ENCODE data around the gene TOP2A.

TOP2A gene

DNA sequence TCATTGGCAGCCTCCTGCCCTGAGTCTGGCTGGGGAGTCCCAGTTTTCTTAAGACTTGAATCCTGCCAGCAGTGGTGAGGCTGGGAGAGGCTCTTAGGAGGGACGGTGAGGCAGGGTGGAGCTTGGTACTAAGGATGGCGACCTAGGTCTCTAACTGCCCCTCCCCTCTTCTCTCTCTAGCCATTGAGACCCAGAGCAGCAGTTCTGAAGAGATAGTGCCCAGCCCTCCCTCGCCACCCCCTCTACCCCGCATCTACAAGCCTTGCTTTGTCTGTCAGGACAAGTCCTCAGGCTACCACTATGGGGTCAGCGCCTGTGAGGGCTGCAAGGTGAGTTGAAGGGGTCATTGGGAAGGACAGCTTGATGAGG, 69.6 kb downstream of the TOP2A start:
- ChIA-PET CTCF (interaction anchor here (1.2 to 20.0 kb wide), 5 partner anchors 10 to 185 kb away, joined by 3 to 604 read pairs (median 5); partner anchors contain the start of gene RARA), POLR2A (no interaction called here)
- no peak for DNase-seq (ENCODE audit: extremely low spot score)
- no peak for TF ChIP-seq CTCF (IDR thresholded peaks at IDR 0.05; ENCODE audit: control extremely low read depth, extremely low read depth, low read depth, missing control alignments)

DNA sequence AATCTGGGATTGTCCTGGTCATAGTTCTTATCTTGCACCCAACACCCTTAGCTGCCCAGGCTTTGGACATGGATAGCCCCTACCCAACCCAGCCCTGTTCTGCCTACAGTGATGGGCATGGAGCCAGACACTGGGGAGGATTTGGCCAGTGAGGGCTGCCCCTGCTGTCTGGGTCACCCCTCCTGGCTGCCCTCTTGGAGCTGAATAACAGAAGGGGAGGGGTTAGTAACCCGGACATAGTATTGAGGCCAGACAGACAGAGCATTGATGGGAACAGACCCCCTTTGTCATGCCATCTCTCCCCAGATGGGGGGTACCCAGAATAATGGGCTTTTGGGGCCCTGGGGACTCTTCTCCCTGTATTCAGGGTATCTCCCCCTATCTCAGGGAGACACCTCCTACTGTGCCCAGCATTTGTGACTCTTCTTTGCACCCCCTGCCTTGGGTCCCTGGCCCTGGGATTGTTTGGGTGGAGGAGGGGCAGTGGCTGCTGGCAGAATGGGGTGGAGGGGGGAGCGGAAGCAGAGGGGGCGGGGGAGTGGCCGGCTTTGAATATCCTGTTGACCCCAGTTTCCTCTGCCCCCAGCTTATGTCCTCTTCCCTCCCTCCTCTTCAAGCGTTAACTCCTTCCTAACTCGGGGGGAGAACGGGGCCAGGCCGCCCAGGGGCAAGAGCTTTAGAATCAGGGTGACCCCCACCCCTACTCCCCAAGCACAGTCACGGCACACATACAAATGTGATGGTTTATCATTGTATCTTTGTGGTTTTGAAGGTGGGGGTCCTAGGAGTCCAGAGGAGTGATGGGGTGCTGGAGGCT, 70.2 kb downstream of the TOP2A start:
- CTCF ChIA-PET, result interaction anchor here (1.2 to 20.0 kb wide), 6 partner anchors 7 to 186 kb away, joined by 3 to 604 read pairs (median 6); partner anchors contain the start of gene RARA
- POLR2A ChIA-PET, result no interaction called here
- TF ChIP-seq CTCF (IDR thresholded peaks at IDR 0.05; ENCODE audit: control extremely low read depth, extremely low read depth, low read depth, missing control alignments), result no peak
- DNase-seq (ENCODE audit: extremely low spot score), result no peak

- CTCF ChIA-PET, result interaction anchor here (1.2 to 20.0 kb wide), 4 partner anchors 8 to 187 kb away, joined by 3 to 604 read pairs (median 26); partner anchors contain the start of gene RARA
- no peak for TF ChIP-seq CTCF (IDR thresholded peaks at IDR 0.05; ENCODE audit: control extremely low read depth, extremely low read depth, low read depth, missing control alignments)
- no peak for DNase-seq (ENCODE audit: extremely low spot score)
- POLR2A ChIA-PET, result no interaction called here
Measured at GRCh38 chr17:40346765-40347158, 70.9 kb downstream of the TOP2A start.

- no peak for DNase-seq (ENCODE audit: extremely low spot score)
- ChIA-PET CTCF (interaction anchor here (1.0 to 4.9 kb wide), 6 partner anchors 9 to 201 kb away, joined by 3 to 46 read pairs (median 6); no protein-coding TSS in a partner anchor), POLR2A (interaction anchor here (0.6 kb wide), 1 partner anchor 23 kb away, joined by 3 read pairs; no protein-coding TSS in a partner anchor)
Measured at GRCh38 chr17:40345994-40346764, 71.5 kb downstream of the TOP2A start.

DNA sequence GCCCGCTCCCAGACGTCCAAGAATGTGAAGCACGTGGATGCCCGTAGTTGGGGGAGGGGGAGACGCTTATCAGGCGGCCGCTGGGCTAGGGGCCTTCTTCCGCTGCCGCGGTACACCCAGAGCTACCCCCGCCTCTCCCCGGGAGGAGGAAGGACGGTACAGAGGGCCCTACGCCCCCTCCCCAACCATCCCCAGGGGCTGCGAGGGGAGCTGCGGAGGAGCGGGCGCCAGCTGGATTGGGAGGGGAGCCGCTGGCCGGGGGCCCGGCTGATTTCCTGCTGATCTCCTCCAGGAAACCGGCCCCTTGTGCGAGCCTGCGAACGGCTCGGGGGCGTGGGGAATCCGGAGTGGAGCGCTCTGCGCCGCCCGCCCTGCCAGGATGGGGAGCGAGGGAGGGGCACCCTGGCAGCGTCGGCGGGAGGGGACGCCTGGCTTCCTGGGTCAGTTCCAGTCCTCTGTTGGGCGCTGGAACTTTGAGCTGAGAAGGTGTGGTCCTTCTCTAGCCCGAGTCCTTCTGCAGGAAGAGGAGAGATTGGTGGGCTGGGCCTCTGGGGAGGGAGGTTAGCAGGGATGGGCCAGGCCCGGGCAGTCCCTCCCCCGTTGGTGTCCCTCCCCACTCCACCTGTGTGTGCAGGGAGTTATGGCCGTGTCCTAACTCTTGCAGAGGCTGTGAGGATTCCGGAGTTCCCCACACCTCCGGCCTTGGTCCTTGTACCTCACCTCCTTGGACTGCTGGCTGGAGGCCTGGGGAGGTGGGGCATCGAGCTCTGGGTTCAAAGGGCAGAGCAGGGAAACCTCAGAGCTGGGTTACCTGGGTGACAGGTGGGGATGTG, 72.3 kb downstream of the TOP2A start:
- ChIA-PET POLR2A (interaction anchor here (0.6 kb wide), 1 partner anchor 22 kb away, joined by 3 read pairs; no protein-coding TSS in a partner anchor), CTCF (interaction anchor here (1.0 to 4.9 kb wide), 8 partner anchors 10 to 202 kb away, joined by 3 to 46 read pairs (median 4); partner anchors contain the start of gene RARA)
- no peak for DNase-seq (ENCODE audit: extremely low spot score)
- TF ChIP-seq CTCF (IDR thresholded peaks at IDR 0.05; ENCODE audit: control extremely low read depth, extremely low read depth, low read depth, missing control alignments), result no peak

More at GRCh38 chr17:40345994-40346764, 71.5 kb downstream of the TOP2A start:
- no peak for TF ChIP-seq CTCF (IDR thresholded peaks at IDR 0.05; ENCODE audit: control extremely low read depth, extremely low read depth, low read depth, missing control alignments)
